Spleen (tissue), 11 donors: Measurements from ENCODE around the gene HUS1B. TPM values are rescaled to one million over a fixed set of nuclear protein-coding genes. Genes with fewer than 3 reads are reported as not detected.

Experiments
- DNase-seq: peaks from one replicate; pipeline ENCODE4 v3.0.0-alpha.2; 2020
- H3K27ac ChIP-seq, 8 donors: fragments of 200-600 bp; sonication (generic) in 7 of 8; 1 replicate in 4 of 8; 2 replicates in 4 of 8; pipeline versions ENCODE4 v1.5.0 to v1.8.0; 2016 to 2021; ENCODE audit warnings: inconsistent platforms in 4 of 8, mild to moderate bottlenecking in 4 of 8, moderate library complexity in 1 of 8
- H3K27me3 ChIP-seq, 7 donors: fragments of 200-600 bp; sonication (generic) in 6 of 7; replicated peaks in 1 of 7; 1 replicate in 4 of 7; 2 replicates in 3 of 7; pipeline versions ENCODE4 v1.5.0 to v1.8.0; 2016 to 2021; ENCODE audit warnings: inconsistent platforms in 3 of 7, mild to moderate bottlenecking in 1 of 7
- H3K36me3 ChIP-seq, 6 donors: fragments of 200-600 bp; sonication (generic) in 5 of 6; 1 replicate in 4 of 6; 2 replicates in 2 of 6; pipeline versions ENCODE4 v1.5.0 to v1.8.0; 2016 to 2021; ENCODE audit warnings: inconsistent platforms in 2 of 6
- H3K4me1 ChIP-seq, 6 donors: fragments of 200-600 bp; sonication (generic) in 5 of 6; 1 replicate in 3 of 6; 2 replicates in 3 of 6; pipeline versions ENCODE4 v1.5.0 to v1.8.0; 2016 to 2021; ENCODE audit warnings: inconsistent platforms in 3 of 6
- H3K4me3 ChIP-seq, 8 donors: fragments of 200-600 bp; sonication (generic) in 7 of 8; 1 replicate in 4 of 8; 2 replicates in 4 of 8; pipeline versions ENCODE4 v1.5.0 to v1.8.0; 2016 to 2021; ENCODE audit warnings: inconsistent platforms in 4 of 8, mild to moderate bottlenecking in 4 of 8, moderate library complexity in 2 of 8
- H3K9me3 ChIP-seq, 8 donors: fragments of 200-600 bp; sonication (generic) in 7 of 8; 1 replicate in 4 of 8; 2 replicates in 4 of 8; pipeline versions ENCODE4 v1.5.0 to v1.8.0; 2016 to 2021; ENCODE audit warnings: inconsistent platforms in 4 of 8
- POLR2A ChIP-seq, 3 donors: fragments of 450-650 bp; IDR thresholded peaks; one replicate each; pipeline ENCODE4 v1.5.1; 2017; ENCODE audit warnings: antibody characterized with exemption in 3 of 3, mild to moderate bottlenecking in 1 of 3
- POLR2AphosphoS5 ChIP-seq, 3 donors: sonication (generic); formaldehyde crosslinking; IDR thresholded peaks; one replicate each; pipeline ENCODE4 v1.5.1; 2017; ENCODE audit warnings: antibody characterized with exemption in 3 of 3
- WGBS, 5 donors: extraction: QIAGEN DNeasy Blood & Tissue Kit in 3 of 5; methylation state at CpG; one replicate each; pipeline versions ENCODE4 v1.1.5 to v1.1.7; 2013 to 2018; 5-methylcytosine and 5-hydroxymethylcytosine counted together
- intact Hi-C: fragments of 100-400 bp; cut with DNase I; formaldehyde crosslinking; loops from one replicate; pipeline ENCODE4 v1.15.0; 2023; ENCODE audit warnings: low total_unique reads
- polyA plus RNA-seq, 3 donors: library from polyadenylated mRNA; stranded (reverse); fragments of 200-250 nt; gene quantifications; one replicate each; pipeline ENCODE4 v1.2.1, GENCODE V29; 2013
- total RNA-seq, 7 donors: library from RNA; depleted of rRNA in 3 of 7; stranded (reverse); fragments of >200 nt in 3 of 7; fragmentation: NEBNext Ultra II Directional in 4 of 7; extraction: Animal tissue kit (Norgen Biotek cat#: 25700) in 4 of 7; gene quantifications; one replicate each; pipeline versions ENCODE4 v1.1.0 to v1.2.1, GENCODE V29; 2016 to 2021
- TF ChIP-seq, protein P1 (sequence below), 11 experiments: fragments of 200-600 bp in 7 of 11; fragments of 450-650 bp in 4 of 11; sonication (generic) in 4 of 11; IDR thresholded peaks in 8 of 11; conservative IDR thresholded peaks in 3 of 11; 1 replicate in 7 of 11; 2 replicates in 4 of 11; pipeline versions ENCODE4 v1.4.0 to v1.8.0; 2016 to 2021; ENCODE audit warnings: antibody characterized with exemption in 11 of 11, inconsistent platforms in 4 of 11, mild to moderate bottlenecking in 1 of 11
- donor health status: healthy with polysubstance abuse.
- donor health status: DM: no; HTN: no; CAD: no; lungs with moderate emphysema.
- donor health status: DM: no; HTN: no; CAD: no.
- donor health status: Bipolar disorder and iron deficiency.
- donor health status: healthy.
- donor health status: DM: no; HTN: no; CAD: no.
- donor health status: DM: yes; HTN: yes; CAD: no.

Gene HUS1B
- total and polyA plus RNA-seq, 10 donors: 0.06 to 6.1 (median 2.2) TPM

DNA sequence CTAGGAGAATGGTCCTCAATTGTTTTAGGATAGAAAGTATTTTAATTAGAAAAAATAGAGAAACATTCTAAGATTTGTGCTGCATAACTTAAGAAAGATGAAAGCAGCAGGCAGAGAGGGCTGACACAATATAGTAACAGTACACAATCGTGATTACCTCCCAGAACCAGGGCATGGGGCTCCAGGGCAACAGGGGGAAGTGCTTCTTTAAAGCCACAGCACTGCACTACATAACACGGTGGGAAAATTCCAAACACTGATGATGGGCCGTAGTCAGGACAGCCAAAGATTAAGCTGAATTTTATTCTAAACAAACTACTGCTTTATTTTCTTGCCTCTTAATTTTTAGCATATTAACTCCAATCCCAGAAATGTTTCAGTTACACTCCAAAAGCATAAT, 21.6 kb upstream of the HUS1B start:
- no peaks in the 10 kb centered on the region for H3K9me3 ChIP-seq
- WGBS, 5 donors: 71 to 87% (median 79%) methylated on average over 3 of the region's 3 CpGs
- peaks cover 0 to 54% (median 11%) of the 10 kb centered on the region in 6 donors for H3K4me1 ChIP-seq
- no peak overlapping the region for H3K4me3 ChIP-seq
- H3K36me3 ChIP-seq: no peaks in the 10 kb centered on the region
- H3K27me3 ChIP-seq: no peaks in the 10 kb centered on the region
- no peak overlapping the region for H3K27ac ChIP-seq
- intact Hi-C loops: no loop called here
- no peak for TF ChIP-seq POLR2AphosphoS5 (IDR thresholded peaks at IDR 0.05)
- TF ChIP-seq, protein P1, sequence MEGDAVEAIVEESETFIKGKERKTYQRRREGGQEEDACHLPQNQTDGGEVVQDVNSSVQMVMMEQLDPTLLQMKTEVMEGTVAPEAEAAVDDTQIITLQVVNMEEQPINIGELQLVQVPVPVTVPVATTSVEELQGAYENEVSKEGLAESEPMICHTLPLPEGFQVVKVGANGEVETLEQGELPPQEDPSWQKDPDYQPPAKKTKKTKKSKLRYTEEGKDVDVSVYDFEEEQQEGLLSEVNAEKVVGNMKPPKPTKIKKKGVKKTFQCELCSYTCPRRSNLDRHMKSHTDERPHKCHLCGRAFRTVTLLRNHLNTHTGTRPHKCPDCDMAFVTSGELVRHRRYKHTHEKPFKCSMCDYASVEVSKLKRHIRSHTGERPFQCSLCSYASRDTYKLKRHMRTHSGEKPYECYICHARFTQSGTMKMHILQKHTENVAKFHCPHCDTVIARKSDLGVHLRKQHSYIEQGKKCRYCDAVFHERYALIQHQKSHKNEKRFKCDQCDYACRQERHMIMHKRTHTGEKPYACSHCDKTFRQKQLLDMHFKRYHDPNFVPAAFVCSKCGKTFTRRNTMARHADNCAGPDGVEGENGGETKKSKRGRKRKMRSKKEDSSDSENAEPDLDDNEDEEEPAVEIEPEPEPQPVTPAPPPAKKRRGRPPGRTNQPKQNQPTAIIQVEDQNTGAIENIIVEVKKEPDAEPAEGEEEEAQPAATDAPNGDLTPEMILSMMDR (IDR thresholded peaks at IDR 0.05 in 8 of 11, conservative IDR thresholded peaks at IDR 0.05 in 3 of 11): no peak
- no peak for TF ChIP-seq POLR2A (IDR thresholded peaks at IDR 0.05)
- DNase-seq: no peak

DNA sequence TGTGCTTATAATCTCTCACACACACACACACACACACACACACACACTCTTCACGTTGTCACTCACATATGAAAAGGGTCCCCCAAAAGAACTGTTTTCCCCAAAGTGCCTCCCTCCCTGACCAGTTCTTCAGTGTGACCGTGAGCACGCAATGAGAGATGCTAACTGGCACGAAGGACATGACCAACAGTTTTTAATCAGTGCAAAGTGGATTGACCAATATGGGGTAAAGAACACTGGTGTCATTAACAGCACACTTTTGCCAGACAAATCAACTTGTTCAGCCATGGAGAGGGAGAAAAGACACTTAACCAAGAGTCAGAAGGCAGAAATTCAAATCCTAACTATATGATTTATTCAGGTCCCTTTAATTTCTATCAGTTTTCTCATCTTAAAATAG, 21.0 kb upstream of the HUS1B start:
- no peak overlapping the region for H3K4me3 ChIP-seq
- TF ChIP-seq POLR2AphosphoS5 (IDR thresholded peaks at IDR 0.05) (no peak), POLR2A (IDR thresholded peaks at IDR 0.05) (no peak)
- TF ChIP-seq, protein P1 (IDR thresholded peaks at IDR 0.05 in 8 of 11, conservative IDR thresholded peaks at IDR 0.05 in 3 of 11): no peak
- no peaks in the 10 kb centered on the region for H3K36me3 ChIP-seq
- no peak overlapping the region for H3K27ac ChIP-seq
- H3K27me3 ChIP-seq: no peaks in the 10 kb centered on the region
- intact Hi-C loops: no loop called here
- peaks cover 0 to 48% (median 10%) of the 10 kb centered on the region in 6 donors for H3K4me1 ChIP-seq
- H3K9me3 ChIP-seq: no peaks in the 10 kb centered on the region
- no peak for DNase-seq
- 94 to 99% (median 98%) methylated on average over 4 of the region's 4 CpGs for WGBS, 5 donors

DNA sequence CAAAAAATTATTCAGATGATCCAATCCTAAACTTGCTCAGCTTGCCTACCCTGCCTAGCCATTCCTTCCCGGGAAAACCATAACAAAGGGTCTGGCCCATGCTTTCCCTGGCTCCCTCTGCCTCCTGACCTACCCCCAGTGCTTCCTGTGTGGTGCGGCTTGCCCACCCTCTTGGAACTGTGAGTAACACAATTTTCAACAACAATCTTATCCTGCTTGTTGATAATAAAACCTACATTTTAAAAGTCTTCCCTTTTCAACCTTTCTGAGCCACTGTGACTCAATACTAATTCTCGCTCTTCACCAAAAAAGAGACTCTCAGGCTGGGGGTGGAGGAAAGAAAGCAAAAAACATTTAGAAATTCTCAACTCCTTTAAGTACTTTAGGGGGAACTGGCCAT, 18.1 kb upstream of the HUS1B start:
- intact Hi-C loops: no loop called here
- 79 to 93% (median 92%) methylated on average over 3 of the region's 3 CpGs for WGBS, 5 donors
- peaks cover 0 to 3% (median 0%) of the 10 kb centered on the region in 6 donors for H3K36me3 ChIP-seq
- no peak overlapping the region for H3K4me3 ChIP-seq
- H3K27ac ChIP-seq: no peak overlapping the region
- TF ChIP-seq, protein P1 (IDR thresholded peaks at IDR 0.05 in 8 of 11, conservative IDR thresholded peaks at IDR 0.05 in 3 of 11): no peak
- TF ChIP-seq POLR2A (IDR thresholded peaks at IDR 0.05) (no peak), POLR2AphosphoS5 (IDR thresholded peaks at IDR 0.05) (no peak)
- no peaks in the 10 kb centered on the region for H3K27me3 ChIP-seq
- H3K9me3 ChIP-seq: peaks cover 0 to 6% (median 0%) of the 10 kb centered on the region in 8 donors
- H3K4me1 ChIP-seq: peaks cover 0 to 20% (median 3%) of the 10 kb centered on the region in 6 donors
- DNase-seq: no peak

DNA sequence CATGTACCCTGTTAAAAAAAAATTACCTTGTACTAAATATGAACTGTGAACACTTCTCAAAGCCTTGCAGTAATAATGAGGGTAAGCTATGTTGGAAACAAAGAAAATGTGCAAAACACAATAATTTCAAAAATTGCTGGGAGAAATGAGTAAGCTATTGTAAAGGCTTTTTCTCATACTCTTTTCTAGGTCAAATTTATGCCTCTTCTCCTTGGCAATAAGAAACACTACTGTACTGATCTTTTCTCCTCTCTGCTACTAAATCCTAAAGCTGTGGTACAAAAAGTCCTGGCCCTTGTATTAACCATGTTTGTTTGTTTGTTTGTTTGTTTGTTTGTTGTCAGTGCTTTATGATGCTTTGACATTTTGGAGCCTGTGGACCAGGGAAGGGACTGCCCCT, 17.5 kb upstream of the HUS1B start:
- TF ChIP-seq, protein P1 (IDR thresholded peaks at IDR 0.05 in 8 of 11, conservative IDR thresholded peaks at IDR 0.05 in 3 of 11): no peak
- TF ChIP-seq POLR2AphosphoS5 (IDR thresholded peaks at IDR 0.05): no peak
- no peak for TF ChIP-seq POLR2A (IDR thresholded peaks at IDR 0.05)
- Histone ChIP-seq H3K36me3 (peaks cover 0 to 8% (median 0%) of the 10 kb centered on the region in 6 donors), H3K4me1 (peaks cover 0 to 15% (median 0%) of the 10 kb centered on the region in 6 donors), H3K27me3 (no peaks in the 10 kb centered on the region), H3K27ac (no peak overlapping the region), H3K9me3 (peaks cover 0 to 6% (median 0%) of the 10 kb centered on the region in 8 donors), H3K4me3 (no peak overlapping the region)
- no peak for DNase-seq
- intact Hi-C loops: no loop called here
